ENCODE data around the gene SSH3. TPM values are rescaled to one million over a fixed set of nuclear protein-coding genes. Genes with fewer than 3 reads are reported as not detected.

SSH3 gene, protein sequence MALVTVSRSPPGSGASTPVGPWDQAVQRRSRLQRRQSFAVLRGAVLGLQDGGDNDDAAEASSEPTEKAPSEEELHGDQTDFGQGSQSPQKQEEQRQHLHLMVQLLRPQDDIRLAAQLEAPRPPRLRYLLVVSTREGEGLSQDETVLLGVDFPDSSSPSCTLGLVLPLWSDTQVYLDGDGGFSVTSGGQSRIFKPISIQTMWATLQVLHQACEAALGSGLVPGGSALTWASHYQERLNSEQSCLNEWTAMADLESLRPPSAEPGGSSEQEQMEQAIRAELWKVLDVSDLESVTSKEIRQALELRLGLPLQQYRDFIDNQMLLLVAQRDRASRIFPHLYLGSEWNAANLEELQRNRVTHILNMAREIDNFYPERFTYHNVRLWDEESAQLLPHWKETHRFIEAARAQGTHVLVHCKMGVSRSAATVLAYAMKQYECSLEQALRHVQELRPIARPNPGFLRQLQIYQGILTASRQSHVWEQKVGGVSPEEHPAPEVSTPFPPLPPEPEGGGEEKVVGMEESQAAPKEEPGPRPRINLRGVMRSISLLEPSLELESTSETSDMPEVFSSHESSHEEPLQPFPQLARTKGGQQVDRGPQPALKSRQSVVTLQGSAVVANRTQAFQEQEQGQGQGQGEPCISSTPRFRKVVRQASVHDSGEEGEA
- total RNA-seq (24.4 TPM), polyA plus RNA-seq (1 to 10 TPM; 2.3 to 7.1 (median 3.1) TPM)

DNA sequence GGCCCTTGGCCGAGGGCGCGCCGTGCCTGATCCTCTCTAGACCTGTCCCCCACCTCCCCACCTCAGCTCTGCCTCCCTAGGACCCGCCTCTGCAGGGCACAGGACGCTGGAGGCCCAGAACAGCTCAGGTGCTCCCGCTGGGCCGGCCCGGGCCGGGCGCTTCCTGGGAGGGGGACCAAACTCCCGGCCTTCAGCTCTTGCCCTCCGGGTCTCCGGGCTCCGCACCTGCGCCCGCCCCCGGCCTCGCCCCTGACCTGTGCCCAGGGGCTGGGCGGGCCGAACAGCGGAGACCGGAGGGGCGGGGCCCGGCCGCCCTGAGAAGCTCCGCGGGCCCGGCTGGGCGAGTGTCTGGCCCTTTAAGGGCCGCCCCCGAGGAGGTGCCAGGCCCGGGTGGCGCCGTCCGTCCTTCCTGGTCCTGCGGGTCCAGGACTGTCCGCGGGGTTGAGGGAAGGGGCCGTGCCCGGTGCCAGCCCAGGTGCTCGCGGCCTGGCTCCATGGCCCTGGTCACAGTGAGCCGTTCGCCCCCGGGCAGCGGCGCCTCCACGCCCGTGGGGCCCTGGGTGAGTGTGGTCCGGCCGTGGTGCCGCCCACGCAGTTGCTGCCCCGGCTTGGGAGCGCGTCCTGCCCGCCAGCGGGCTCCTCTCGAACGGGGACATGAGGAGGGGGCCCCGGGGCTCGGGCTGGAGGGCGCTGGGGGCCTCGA, at the start of gene SSH3:
SSH3 (plus strand) TSS at position 399 of the 703 bp plus-strand sequence; CDS start at position 495, 96 bp downstream.
- Histone ChIP-seq H3K36me3 (ENCODE audit: control insufficient read depth, insufficient read depth, low read length) (peaks cover 30% of the 10 kb centered on the region), H3K9me3 (ENCODE audit: control insufficient read depth in 2 of 2, low read length in 2 of 2) (no peaks in the 10 kb centered on the region), H3K27me3 (ENCODE audit: control insufficient read depth, insufficient read depth, low read length) (no peaks in the 10 kb centered on the region), H3K27ac (ENCODE audit: insufficient read depth, low read length, poor library complexity, severe bottlenecking) (peak within 1 kb of the TSS; percentile 61), H3K4me3 (ENCODE audit: low read depth, low read length) (peak within 1 kb of the TSS; percentile 7), H3K4me1 (ENCODE audit: control insufficient read depth, insufficient read depth, low read length, poor library complexity, severe bottlenecking) (peaks cover 27% of the 10 kb centered on the region)
- H3K4me3 Mint-ChIP-seq = peak within 1 kb of the TSS; percentile 69 to 83 (median 78)
- ATAC-seq (ENCODE audit: low read depth in 2 of 2) = peak; percentile 64 to 70
- peak within 1 kb of the TSS; percentile 65 to 91 (median 68) for H3K27ac Mint-ChIP-seq
- DNase-seq = peak in 2 of 3 donors; percentile 49 to 64
- peaks cover 10% of the 10 kb centered on the region for H3K36me3 Mint-ChIP-seq
- H3K4me1 Mint-ChIP-seq = peaks cover 5 to 34% (median 15%) of the 10 kb centered on the region in 4 donors
- no peaks in the 10 kb centered on the region for H3K27me3 Mint-ChIP-seq
- no peaks in the 10 kb centered on the region for H3K9me3 Mint-ChIP-seq

DNA sequence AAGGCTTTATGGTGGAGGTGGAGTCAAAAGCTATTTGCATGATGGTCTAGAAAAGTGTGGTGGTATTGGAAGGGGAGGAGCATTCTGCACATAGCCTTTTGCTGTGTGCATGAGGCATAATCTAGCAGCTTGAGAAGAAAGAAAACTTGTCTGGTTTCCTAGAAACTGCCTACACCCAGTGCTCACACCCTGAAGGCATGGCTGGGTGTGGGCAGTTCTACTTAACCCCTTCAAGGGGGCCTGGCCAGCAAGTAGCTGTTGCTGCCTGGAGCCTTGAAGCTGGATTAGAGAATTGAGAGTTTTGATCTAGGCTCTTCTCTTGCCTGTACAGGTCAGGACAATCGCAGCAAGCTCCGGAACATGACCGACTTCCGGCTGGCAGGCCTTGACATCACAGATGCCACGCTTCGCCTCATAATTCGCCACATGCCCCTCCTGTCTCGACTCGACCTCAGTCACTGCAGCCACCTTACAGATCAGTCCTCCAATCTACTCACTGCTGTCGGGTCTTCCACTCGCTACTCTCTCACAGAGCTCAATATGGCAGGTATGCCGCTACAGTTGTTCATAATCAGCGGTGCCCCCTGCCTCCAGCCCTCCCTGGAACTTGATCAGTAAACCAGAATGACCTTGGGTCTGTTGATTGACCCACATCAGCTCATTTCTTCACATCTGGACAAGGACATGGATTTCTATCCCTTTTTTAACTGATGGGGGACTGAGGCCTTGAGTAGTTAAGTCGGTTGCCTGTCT, 49.3 kb upstream of the SSH3 start:
- peaks cover 0 to 1% (median 0%) of the 10 kb centered on the region in 7 donors for H3K9me3 Mint-ChIP-seq
- Histone ChIP-seq H3K27ac (ENCODE audit: insufficient read depth, low read length, poor library complexity, severe bottlenecking) (no peak overlapping the region), H3K36me3 (ENCODE audit: control insufficient read depth, insufficient read depth, low read length) (peaks cover 79% of the 10 kb centered on the region), H3K4me3 (ENCODE audit: low read depth, low read length) (no peak overlapping the region), H3K4me1 (ENCODE audit: control insufficient read depth, insufficient read depth, low read length, poor library complexity, severe bottlenecking) (peaks cover 7% of the 10 kb centered on the region), H3K27me3 (ENCODE audit: control insufficient read depth, insufficient read depth, low read length) (no peaks in the 10 kb centered on the region), H3K9me3 (ENCODE audit: control insufficient read depth in 2 of 2, low read length in 2 of 2) (no peaks in the 10 kb centered on the region)
- peak overlapping the region in 2 of 3 donors; percentile 67 to 75 for H3K27ac Mint-ChIP-seq
- H3K4me1 Mint-ChIP-seq = peaks cover 7 to 61% (median 29%) of the 10 kb centered on the region in 4 donors
- H3K27me3 Mint-ChIP-seq = no peaks in the 10 kb centered on the region
- peak overlapping the region in 1 of 4 donors; percentile 66 for H3K4me3 Mint-ChIP-seq
- ATAC-seq (ENCODE audit: low read depth in 2 of 2) (peak in 1 of 2 donors; percentile 4), DNase-seq (peak in 1 of 3 donors; percentile 87)
- H3K36me3 Mint-ChIP-seq = peaks cover 64% of the 10 kb centered on the region

DNA sequence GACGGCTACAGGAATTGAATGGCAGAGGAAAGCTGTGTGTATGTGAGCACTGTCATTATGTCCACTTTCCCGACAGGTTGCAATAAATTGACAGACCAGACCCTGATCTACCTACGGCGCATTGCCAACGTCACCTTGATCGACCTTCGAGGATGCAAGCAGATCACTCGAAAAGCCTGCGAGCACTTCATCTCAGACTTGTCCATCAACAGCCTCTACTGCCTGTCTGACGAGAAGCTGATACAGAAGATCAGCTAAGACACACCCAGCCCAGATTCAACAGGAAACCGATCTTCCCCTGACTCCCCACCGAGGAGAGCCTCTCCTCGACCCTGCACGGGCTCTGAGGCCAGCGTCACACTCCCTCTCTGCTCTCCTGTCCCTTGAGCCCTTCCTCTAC, 48.5 kb upstream of the SSH3 start:
- peaks cover 0 to 57% (median 27%) of the 10 kb centered on the region in 4 donors for H3K4me1 Mint-ChIP-seq

DNA sequence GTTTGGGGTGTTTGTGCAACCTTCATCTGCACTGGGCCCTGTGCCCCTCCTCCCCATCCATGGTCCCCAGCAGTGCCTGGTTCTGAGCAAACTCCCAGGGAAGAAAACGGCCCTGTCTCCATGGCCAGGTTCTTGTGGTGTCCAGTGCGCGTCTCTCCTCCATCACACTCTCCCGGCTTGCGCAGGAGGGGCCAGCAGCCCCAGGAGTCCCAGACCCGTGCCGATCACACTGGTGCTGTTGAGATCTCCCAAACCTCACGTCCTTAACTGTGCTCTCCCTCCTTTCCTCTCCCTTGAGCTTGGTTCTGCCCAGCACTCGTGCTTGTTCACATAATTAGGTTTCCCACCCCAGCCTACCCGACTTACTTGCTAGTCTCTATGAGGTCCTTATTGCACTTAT, 48.0 kb upstream of the SSH3 start:
- peaks cover 0 to 56% (median 27%) of the 10 kb centered on the region in 4 donors for H3K4me1 Mint-ChIP-seq
- H3K27me3 Mint-ChIP-seq = no peaks in the 10 kb centered on the region
- H3K4me3 ChIP-seq (ENCODE audit: low read depth, low read length) = no peak overlapping the region
- no peaks in the 10 kb centered on the region for H3K27me3 ChIP-seq (ENCODE audit: control insufficient read depth, insufficient read depth, low read length)
- H3K27ac ChIP-seq (ENCODE audit: insufficient read depth, low read length, poor library complexity, severe bottlenecking) = no peak overlapping the region
- ATAC-seq (ENCODE audit: low read depth in 2 of 2) (no peak), DNase-seq (no peak)
- peaks cover 0 to 1% (median 0%) of the 10 kb centered on the region in 7 donors for H3K9me3 Mint-ChIP-seq
- peaks cover 7% of the 10 kb centered on the region for H3K4me1 ChIP-seq (ENCODE audit: control insufficient read depth, insufficient read depth, low read length, poor library complexity, severe bottlenecking)
- H3K36me3 Mint-ChIP-seq = peaks cover 53% of the 10 kb centered on the region
- H3K4me3 Mint-ChIP-seq = no peak overlapping the region
- peak overlapping the region in 2 of 3 donors; percentile 25 to 79 for H3K27ac Mint-ChIP-seq
- H3K36me3 ChIP-seq (ENCODE audit: control insufficient read depth, insufficient read depth, low read length) = peaks cover 66% of the 10 kb centered on the region
- H3K9me3 ChIP-seq (ENCODE audit: control insufficient read depth in 2 of 2, low read length in 2 of 2) = no peaks in the 10 kb centered on the region

More for the DNA sequence above, 48.5 kb upstream of the SSH3 start:
- Histone ChIP-seq H3K4me1 (ENCODE audit: control insufficient read depth, insufficient read depth, low read length, poor library complexity, severe bottlenecking) (peaks cover 7% of the 10 kb centered on the region), H3K36me3 (ENCODE audit: control insufficient read depth, insufficient read depth, low read length) (peaks cover 72% of the 10 kb centered on the region), H3K27ac (ENCODE audit: insufficient read depth, low read length, poor library complexity, severe bottlenecking) (no peak overlapping the region), H3K27me3 (ENCODE audit: control insufficient read depth, insufficient read depth, low read length) (no peaks in the 10 kb centered on the region), H3K9me3 (ENCODE audit: control insufficient read depth in 2 of 2, low read length in 2 of 2) (no peaks in the 10 kb centered on the region), H3K4me3 (ENCODE audit: low read depth, low read length) (no peak overlapping the region)
- H3K27ac Mint-ChIP-seq = peak overlapping the region in 2 of 3 donors; percentile 56 to 75
- no peak overlapping the region for H3K4me3 Mint-ChIP-seq
- no peaks in the 10 kb centered on the region for H3K27me3 Mint-ChIP-seq
- ATAC-seq (ENCODE audit: low read depth in 2 of 2) (no peak), DNase-seq (peak in 1 of 3 donors; percentile 47)
- H3K36me3 Mint-ChIP-seq = peaks cover 56% of the 10 kb centered on the region
- peaks cover 0 to 1% (median 0%) of the 10 kb centered on the region in 7 donors for H3K9me3 Mint-ChIP-seq

DNA sequence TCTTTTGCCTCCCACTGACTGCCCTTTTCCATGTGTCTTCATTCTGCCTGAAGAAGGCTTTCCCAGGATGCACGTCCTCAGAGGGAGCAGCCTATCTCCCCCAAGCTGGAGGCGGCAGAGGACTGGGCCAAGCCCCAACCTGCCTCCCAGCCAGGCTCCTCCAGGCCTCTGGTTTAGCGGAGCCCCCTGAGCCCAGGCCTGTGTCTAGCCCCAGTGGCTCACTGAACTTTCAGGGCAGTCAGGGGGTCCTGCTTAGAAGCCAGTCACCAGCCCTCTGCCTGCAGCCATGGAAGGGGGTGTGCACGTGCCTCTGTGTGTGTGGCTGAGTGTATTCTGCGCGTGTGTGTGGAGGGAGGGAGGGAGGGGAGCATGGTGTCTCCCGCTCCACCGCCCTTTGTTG, 47.5 kb upstream of the SSH3 start:
- H3K4me1 Mint-ChIP-seq = peaks cover 0 to 57% (median 26%) of the 10 kb centered on the region in 4 donors
- H3K9me3 Mint-ChIP-seq = peaks cover 0 to 1% (median 0%) of the 10 kb centered on the region in 7 donors
- no peaks in the 10 kb centered on the region for H3K27me3 Mint-ChIP-seq
- Histone ChIP-seq H3K4me3 (ENCODE audit: low read depth, low read length) (no peak overlapping the region), H3K4me1 (ENCODE audit: control insufficient read depth, insufficient read depth, low read length, poor library complexity, severe bottlenecking) (peaks cover 7% of the 10 kb centered on the region), H3K27ac (ENCODE audit: insufficient read depth, low read length, poor library complexity, severe bottlenecking) (no peak overlapping the region), H3K27me3 (ENCODE audit: control insufficient read depth, insufficient read depth, low read length) (no peaks in the 10 kb centered on the region), H3K9me3 (ENCODE audit: control insufficient read depth in 2 of 2, low read length in 2 of 2) (no peaks in the 10 kb centered on the region), H3K36me3 (ENCODE audit: control insufficient read depth, insufficient read depth, low read length) (peaks cover 61% of the 10 kb centered on the region)
- no peak overlapping the region for H3K4me3 Mint-ChIP-seq
- DNase-seq = no peak
- H3K36me3 Mint-ChIP-seq = peaks cover 48% of the 10 kb centered on the region
- no peak for ATAC-seq (ENCODE audit: low read depth in 2 of 2)
- peak overlapping the region in 1 of 3 donors; percentile 25 for H3K27ac Mint-ChIP-seq

DNA sequence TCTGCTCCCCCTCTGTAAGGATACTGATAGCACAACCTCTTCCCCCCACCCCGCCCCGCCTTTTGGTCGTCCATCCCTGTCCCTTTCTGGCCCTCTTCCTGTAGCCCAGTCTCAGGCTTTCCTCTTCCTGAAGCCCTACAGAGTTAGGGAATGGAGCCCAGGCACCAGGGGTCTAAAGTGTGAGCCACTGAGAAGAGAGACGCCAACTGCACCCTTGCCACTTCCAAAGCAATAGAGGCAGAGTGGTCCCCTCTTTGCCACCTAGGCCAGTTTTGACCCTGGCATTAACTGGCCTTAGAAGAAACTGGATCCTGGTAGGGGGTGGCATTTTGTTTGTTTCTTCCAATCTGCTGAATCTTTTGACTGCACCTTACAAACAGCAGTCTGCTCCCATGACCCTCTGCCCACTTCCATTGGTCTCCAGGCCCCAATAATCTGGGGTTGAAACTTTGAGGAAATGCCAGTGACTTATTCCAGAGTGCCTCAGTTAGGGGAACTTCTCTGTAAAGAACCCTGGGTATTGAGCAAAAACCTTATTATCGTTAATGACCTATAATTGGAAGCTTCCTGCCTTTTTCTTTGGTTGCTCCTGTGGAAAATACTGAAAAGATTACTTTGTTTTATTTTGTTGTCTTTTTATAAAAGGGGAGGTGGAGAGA, 46.7 kb upstream of the SSH3 start:
- no peak overlapping the region for H3K4me3 ChIP-seq (ENCODE audit: low read depth, low read length)
- no peaks in the 10 kb centered on the region for H3K27me3 ChIP-seq (ENCODE audit: control insufficient read depth, insufficient read depth, low read length)
- no peaks in the 10 kb centered on the region for H3K27me3 Mint-ChIP-seq
- no peak for DNase-seq
- H3K27ac Mint-ChIP-seq = peak overlapping the region in 1 of 3 donors; percentile 79
- no peak for ATAC-seq (ENCODE audit: low read depth in 2 of 2)
- peaks cover 0 to 53% (median 23%) of the 10 kb centered on the region in 4 donors for H3K4me1 Mint-ChIP-seq
- no peak overlapping the region for H3K27ac ChIP-seq (ENCODE audit: insufficient read depth, low read length, poor library complexity, severe bottlenecking)
- peaks cover 54% of the 10 kb centered on the region for H3K36me3 ChIP-seq (ENCODE audit: control insufficient read depth, insufficient read depth, low read length)
- H3K9me3 ChIP-seq (ENCODE audit: control insufficient read depth in 2 of 2, low read length in 2 of 2) = no peaks in the 10 kb centered on the region
- peaks cover 12% of the 10 kb centered on the region for H3K4me1 ChIP-seq (ENCODE audit: control insufficient read depth, insufficient read depth, low read length, poor library complexity, severe bottlenecking)
- H3K9me3 Mint-ChIP-seq = peaks cover 0 to 1% (median 0%) of the 10 kb centered on the region in 7 donors
- H3K36me3 Mint-ChIP-seq = peaks cover 42% of the 10 kb centered on the region
- peak overlapping the region in 1 of 4 donors; percentile 27 for H3K4me3 Mint-ChIP-seq
